Esophagus squamous epithelium (tissue), 5 donors: ENCODE measurements around the gene CD70. TPM values are rescaled to one million over a fixed set of nuclear protein-coding genes. Genes with fewer than 3 reads are reported as not detected.
A peak's percentile ranks its signal among the peaks of the same experiment; 100 is the strongest.
"Not testable (repeated sequence)": the region's sequence is repeated elsewhere in the genome, so short reads cannot be mapped to it uniquely, and the experiment has no call there.

Source experiments
- DNase-seq: peaks from one replicate; lab custom pipeline; 2025; lab: John Stamatoyannopoulos, UW
- H3K27ac ChIP-seq, 4 donors: fragments of 200-600 bp; sonication (generic); one replicate each; pipeline ENCODE4 v1.5.1; 2016 to 2019; ENCODE audit warnings: mild to moderate bottlenecking in 1 of 4
- H3K27me3 ChIP-seq, 4 donors: fragments of 200-600 bp; sonication (generic); 1 replicate in 3 of 4; 2 replicates in 1 of 4; pipeline versions ENCODE4 v1.5.1 to v1.6.0; 2017 to 2021; ENCODE audit warnings: antibody characterized with exemption in 1 of 4
- H3K36me3 ChIP-seq, 3 donors: fragments of 200-600 bp; sonication (generic); one replicate each; pipeline ENCODE4 v1.5.1; 2016 to 2019
- H3K4me1 ChIP-seq, 3 donors: fragments of 200-600 bp; sonication (generic); one replicate each; pipeline ENCODE4 v1.5.1; 2017 to 2019
- H3K4me3 ChIP-seq, 4 donors: fragments of 200-600 bp; sonication (generic); 1 replicate in 3 of 4; 2 replicates in 1 of 4; pipeline ENCODE4 v1.5.1; 2016 to 2019; ENCODE audit warnings: mild to moderate bottlenecking in 2 of 4, moderate library complexity in 1 of 4
- H3K9me3 ChIP-seq, 3 donors: fragments of 200-600 bp; sonication (generic); one replicate each; pipeline ENCODE4 v1.5.1; 2016 to 2019
- CTCF ChIP-seq, 6 experiments: fragments of 450-650 bp in 4 of 6; fragments of 200-600 bp in 2 of 6; sonication (generic) in 2 of 6; IDR thresholded peaks; one replicate each; pipeline ENCODE4 v1.5.1; 2016 to 2019; ENCODE audit warnings: antibody characterized with exemption in 6 of 6, mild to moderate bottlenecking in 4 of 6, moderate library complexity in 4 of 6
- POLR2A ChIP-seq, 4 donors: fragments of 450-650 bp; IDR thresholded peaks; one replicate each; pipeline ENCODE4 v1.6.1; 2017; ENCODE audit warnings: antibody characterized with exemption in 4 of 4, mild to moderate bottlenecking in 4 of 4, moderate library complexity in 3 of 4
- WGBS, 2 donors: methylation state at CpG; one replicate each; pipeline ENCODE4 v1.1.5; 2018; 5-methylcytosine and 5-hydroxymethylcytosine counted together
- intact Hi-C: fragments of 100-400 bp; cut with DNase I; formaldehyde crosslinking; loops from one replicate; pipeline ENCODE4 v1.15.0; 2022
- total RNA-seq, 4 donors: library from RNA; depleted of rRNA; stranded (reverse); fragments of >200 nt; gene quantifications; one replicate each; pipeline ENCODE4 v1.1.0, GENCODE V29; 2016
- donor health status: DM: yes; HTN: yes; CAD: no.

CD70 gene
- total RNA-seq, 4 donors from 2014 or later: 4.0 TPM; not detected in 3

GRCh38 chr19:6564393-6564792, 26.6 kb downstream of the CD70 start:
- Histone ChIP-seq H3K27me3 (peaks cover 0 to 37% (median 0%) of the 10 kb centered on the region in 4 donors), H3K36me3 (no peaks in the 10 kb centered on the region), H3K4me3 (no peak overlapping the region), H3K4me1 (no peaks in the 10 kb centered on the region), H3K27ac (no peak overlapping the region), H3K9me3 (peaks cover 0 to 10% (median 6%) of the 10 kb centered on the region in 3 donors)
- intact Hi-C loops: no loop called here
- 68 to 72% methylated on average over 2 of the region's 2 CpGs for WGBS, 2 donors
- no peak for TF ChIP-seq POLR2A (IDR thresholded peaks at IDR 0.05)
- no peak for DNase-seq

- H3K27me3 ChIP-seq: peaks cover 0 to 26% (median 0%) of the 10 kb centered on the region in 4 donors
- H3K4me3 ChIP-seq, H3K4me1 ChIP-seq, H3K36me3 ChIP-seq, H3K27ac ChIP-seq, DNase-seq, intact Hi-C loops: not testable (repeated sequence)
- 13 to 20% methylated on average over 1 of the region's 1 CpG for WGBS, 2 donors
- H3K9me3 ChIP-seq: peaks cover 0 to 10% (median 6%) of the 10 kb centered on the region in 3 donors
Observed at GRCh38 chr19:6562437-6562836, 28.5 kb downstream of the CD70 start.

GRCh38 chr19:6556480-6557195, 34.3 kb downstream of the CD70 start:
- no peaks in the 10 kb centered on the region for H3K36me3 ChIP-seq
- 35 to 45% methylated on average over 9 to 11 of the region's 11 CpGs for WGBS, 2 donors
- H3K9me3 ChIP-seq: no peaks in the 10 kb centered on the region
- H3K27me3 ChIP-seq: peaks cover 0 to 17% (median 0%) of the 10 kb centered on the region in 4 donors
- DNase-seq: no peak
- H3K27ac ChIP-seq: no peak overlapping the region
- intact Hi-C loops: no loop called here
- H3K4me1 ChIP-seq: peaks cover 0 to 9% (median 0%) of the 10 kb centered on the region in 3 donors
- no peak overlapping the region for H3K4me3 ChIP-seq
- TF ChIP-seq CTCF (IDR thresholded peaks at IDR 0.05) (no peak), POLR2A (IDR thresholded peaks at IDR 0.05) (no peak)

- Histone ChIP-seq H3K27me3 (peaks cover 0 to 17% (median 0%) of the 10 kb centered on the region in 4 donors), H3K27ac (no peak overlapping the region), H3K36me3 (no peaks in the 10 kb centered on the region), H3K4me3 (no peak overlapping the region), H3K9me3 (no peaks in the 10 kb centered on the region), H3K4me1 (peaks cover 0 to 11% (median 0%) of the 10 kb centered on the region in 3 donors)
- WGBS, 2 donors: 80 to 85% methylated on average over 2 of the region's 2 CpGs
- TF ChIP-seq POLR2A (IDR thresholded peaks at IDR 0.05) (no peak), CTCF (IDR thresholded peaks at IDR 0.05) (no peak)
- intact Hi-C loops: no loop called here
- DNase-seq: no peak
Observed at GRCh38 chr19:6556043-6556449, 34.9 kb downstream of the CD70 start.

- intact Hi-C loops: no loop called here
- TF ChIP-seq CTCF (IDR thresholded peaks at IDR 0.05) (peak in 3 of 6 experiments; percentile 7 to 23 (median 21)), POLR2A (IDR thresholded peaks at IDR 0.05) (no peak)
- H3K4me1 ChIP-seq: peaks cover 0 to 11% (median 0%) of the 10 kb centered on the region in 3 donors
- no peak overlapping the region for H3K4me3 ChIP-seq
- H3K9me3 ChIP-seq: no peaks in the 10 kb centered on the region
- H3K27ac ChIP-seq: no peak overlapping the region
- WGBS, 2 donors: 4 to 53% methylated on average over 3 to 8 of the region's 28 CpGs
- H3K36me3 ChIP-seq: no peaks in the 10 kb centered on the region
- DNase-seq: no peak
- peaks cover 0 to 10% (median 0%) of the 10 kb centered on the region in 4 donors for H3K27me3 ChIP-seq
Observed at GRCh38 chr19:6551607-6552450, 39.1 kb downstream of the CD70 start.
